HG03558 (cell line): ENCODE results near the gene WWOX.

ENCODE experiments used
- ATAC-seq: cut with Tn5 transposase; IDR thresholded peaks from one replicate; pipeline ENCODE4 v1.9.1; 2021; ENCODE audit warnings: moderate number of reproducible peaks; ENCODE audit not compliant: unreplicated experiment; ENCODE audit errors: extremely low read depth

WWOX gene

GRCh38 chr16:79069633-79070032 is 970.2 kb downstream of the WWOX start:
- no peak for ATAC-seq

DNA sequence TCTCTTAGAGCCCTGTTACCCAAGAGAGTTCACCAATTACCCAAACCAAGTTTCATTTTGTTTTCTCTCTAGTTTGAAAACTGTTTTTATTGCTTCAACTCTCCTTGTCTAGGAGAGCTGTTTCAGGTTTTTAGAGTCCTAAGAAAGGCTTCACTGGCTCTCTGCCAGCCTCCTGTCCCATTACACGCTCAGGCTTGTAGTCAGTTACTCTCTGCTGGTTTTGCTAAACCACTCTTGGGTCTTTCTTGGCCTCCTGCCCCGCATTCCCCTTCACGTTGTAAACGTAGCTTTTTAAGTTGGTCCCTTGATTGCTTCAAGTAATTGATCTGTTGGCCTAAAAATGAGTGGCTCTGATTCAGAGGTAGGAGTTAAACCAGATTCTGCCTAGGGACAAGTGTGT is 972.0 kb downstream of the WWOX start:
- ATAC-seq, result no peak

DNA sequence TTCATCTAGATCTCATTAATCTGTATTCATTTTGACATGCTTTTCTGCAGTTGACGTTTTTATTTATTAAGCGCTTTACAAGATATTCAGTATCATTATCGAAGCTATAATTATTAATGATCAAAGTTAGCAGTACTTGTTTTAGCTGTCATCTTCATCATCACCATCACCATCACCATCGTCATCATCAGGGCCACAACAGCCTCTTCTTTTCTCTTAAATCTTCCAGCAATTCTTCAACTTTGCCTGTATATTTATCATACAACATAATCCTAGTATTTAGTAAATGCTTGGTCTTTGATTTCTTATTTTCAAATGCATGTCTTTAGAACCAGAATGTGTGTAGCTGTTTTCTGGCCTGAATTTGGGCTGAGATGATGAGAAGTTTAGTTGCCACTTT is 973.1 kb downstream of the WWOX start:
- no peak for ATAC-seq

DNA sequence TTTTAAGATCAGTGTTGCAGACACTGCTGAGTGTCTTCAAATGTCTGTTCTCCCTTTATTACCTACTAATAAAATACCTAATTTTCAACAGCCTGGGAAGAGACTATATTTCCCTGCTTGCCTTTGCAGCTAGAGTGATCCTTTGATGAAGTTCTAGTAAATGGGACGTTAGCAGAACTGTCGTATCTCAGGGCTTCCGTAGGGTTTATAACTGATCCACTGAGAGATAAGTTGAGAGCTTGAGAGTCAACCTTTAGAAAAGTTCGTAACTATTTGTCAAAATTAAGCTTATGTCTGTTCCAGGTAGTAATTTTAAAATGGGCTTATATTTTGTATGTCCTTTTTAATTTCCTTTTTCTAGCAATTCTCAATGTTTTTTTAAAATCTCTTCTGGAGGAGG is 974.1 kb downstream of the WWOX start:
- no peak for ATAC-seq

DNA sequence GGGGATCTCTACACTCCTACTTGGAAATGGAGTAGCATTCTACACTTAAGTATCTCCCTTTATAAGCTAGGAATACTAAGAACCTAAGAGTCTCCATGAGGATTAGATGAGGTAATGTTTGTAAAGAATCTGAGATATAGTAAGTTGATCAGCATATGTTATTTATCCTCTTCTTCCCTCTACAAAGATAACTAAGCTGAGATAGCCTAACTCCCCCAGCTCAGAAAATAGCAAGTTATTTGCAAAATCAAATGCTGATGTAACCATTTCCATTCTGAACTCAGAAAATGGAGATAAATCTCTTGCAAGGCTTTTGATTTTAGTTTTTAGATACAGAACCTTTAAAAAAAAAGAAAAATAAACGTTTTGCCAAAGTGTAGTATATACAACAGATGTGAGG is 975.1 kb downstream of the WWOX start:
- no peak for ATAC-seq

- ATAC-seq, result no peak
Observed at GRCh38 chr16:79074951-79075350, 975.5 kb downstream of the WWOX start.

- ATAC-seq, result no peak
Observed at GRCh38 chr16:79076047-79076767, 976.8 kb downstream of the WWOX start.

GRCh38 chr16:79077346-79077745 is 977.9 kb downstream of the WWOX start:
- ATAC-seq, result no peak

DNA sequence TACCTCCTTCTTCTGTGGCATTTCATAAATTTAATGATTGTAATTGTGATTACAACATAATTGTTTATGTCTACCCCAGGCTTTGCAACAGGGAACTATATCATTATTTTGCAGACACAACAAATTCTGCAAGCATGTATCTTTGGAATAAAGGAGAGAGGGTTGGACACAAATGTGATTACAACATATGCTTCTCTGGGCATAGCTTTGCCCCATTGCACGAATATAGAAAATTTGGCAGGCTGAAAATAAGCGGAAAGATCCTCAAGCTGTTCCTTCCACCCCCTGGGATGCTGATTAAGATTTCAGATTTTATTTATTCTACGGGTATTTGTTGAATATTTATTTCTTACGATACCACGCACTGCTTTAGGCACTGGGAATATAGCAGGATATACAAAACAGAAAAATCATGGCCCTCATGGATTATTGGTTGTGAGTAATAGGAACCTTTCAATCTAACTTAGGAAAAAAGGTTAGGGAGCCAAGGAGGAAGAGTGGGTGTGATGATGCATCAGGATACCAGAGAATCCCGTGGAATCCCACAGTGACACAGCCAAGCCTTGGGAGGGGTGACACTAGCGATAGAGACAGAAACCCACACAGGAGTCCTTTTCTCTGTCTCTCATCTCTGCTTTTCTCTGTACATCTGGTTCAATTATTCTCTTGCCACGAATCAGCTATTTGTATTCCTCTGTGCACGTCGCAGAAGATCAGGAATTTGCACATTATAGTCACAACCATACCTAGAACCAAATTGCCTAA is 980.4 kb downstream of the WWOX start:
- no peak for ATAC-seq

DNA sequence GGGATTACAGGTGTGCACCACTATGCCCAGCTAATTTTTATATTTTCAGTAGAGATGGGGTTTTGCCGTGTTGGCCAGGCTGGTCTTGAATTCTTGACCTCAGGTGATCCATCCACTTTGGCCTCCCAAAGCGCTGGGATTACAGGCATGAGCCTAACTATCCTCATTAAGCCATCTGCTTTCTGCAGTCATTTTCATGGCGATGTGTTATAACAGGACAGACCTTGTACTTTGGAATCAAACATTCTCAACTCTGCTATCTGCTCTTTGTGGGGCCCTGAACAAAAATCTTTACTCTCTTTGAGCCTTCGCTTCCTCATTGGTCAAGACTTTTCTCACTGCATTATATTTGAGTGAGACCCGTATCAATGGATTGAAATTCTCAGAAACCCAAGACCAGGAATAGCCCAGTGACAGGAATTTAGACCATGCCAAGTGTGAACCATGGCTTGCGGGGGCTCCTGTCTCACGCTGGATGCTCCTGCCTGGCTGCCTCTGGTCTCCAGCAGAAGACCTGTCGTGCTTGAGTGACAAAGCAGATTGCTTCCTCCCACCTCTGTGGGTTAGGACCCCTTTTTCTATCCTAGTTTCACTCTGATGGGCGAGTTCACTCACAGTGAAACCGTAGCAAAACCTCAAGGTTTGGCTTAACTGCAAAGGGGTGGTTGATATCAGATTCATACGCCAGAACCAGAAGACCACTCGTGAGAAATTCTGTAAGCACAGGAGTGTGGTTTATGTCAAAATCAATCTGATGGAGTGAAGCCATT is 982.0 kb downstream of the WWOX start:
- no peak for ATAC-seq

DNA sequence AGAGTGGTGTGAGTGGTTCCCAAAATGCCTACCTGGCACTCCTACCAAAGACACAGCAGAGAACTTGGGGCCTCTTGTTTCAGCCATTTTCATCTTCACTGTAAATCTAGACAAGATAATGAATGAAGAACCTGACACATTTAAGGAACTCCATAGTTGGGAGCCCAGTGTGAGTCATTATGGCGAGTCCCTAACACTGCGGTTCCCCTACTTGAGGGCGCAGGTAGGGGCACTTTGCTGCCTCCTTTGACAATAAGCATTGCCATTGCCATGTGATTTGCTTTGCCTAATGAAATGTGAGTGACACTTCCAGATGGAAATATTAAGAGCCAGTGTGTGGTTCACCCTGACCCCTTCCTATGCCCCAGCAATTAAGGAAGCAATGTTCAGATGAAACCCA is 983.5 kb downstream of the WWOX start:
- no peak for ATAC-seq

DNA sequence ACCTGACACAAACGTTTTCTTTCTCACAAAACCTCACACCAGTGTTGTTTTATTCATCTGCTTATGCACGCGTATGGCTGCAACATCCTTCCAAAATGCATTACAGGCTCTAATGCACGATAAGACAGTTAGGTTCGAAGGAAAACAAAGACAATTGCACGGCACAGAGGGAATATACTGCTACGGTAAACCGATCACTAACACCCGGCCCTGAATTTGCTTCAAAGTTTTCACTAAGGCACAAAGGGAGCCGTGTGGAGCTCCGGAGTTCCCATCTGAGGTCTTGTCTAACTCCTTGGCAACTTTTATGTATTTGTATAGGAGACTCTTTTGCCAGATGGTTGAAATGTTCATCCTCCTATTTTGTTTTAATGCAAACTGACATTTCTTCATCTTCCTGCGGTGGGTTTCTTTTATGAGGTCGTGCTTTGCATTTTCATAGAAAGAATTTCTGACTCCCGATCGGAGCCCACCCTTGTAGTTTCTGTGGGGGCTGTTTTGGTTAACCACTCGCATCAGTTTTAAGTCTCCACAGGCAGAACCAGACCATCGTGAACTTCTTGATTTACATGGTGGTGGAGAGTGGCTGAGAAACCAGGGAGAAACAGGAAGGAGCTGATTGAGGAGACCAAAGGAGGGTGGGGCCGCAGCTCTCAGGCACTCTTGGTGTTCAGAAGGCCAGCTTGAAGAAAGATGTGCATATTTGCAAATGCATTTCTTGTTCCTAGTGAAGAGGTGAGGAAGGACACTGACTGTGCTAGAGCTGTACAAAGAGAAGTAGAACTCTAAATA is 984.2 kb downstream of the WWOX start:
- no peak for ATAC-seq

DNA sequence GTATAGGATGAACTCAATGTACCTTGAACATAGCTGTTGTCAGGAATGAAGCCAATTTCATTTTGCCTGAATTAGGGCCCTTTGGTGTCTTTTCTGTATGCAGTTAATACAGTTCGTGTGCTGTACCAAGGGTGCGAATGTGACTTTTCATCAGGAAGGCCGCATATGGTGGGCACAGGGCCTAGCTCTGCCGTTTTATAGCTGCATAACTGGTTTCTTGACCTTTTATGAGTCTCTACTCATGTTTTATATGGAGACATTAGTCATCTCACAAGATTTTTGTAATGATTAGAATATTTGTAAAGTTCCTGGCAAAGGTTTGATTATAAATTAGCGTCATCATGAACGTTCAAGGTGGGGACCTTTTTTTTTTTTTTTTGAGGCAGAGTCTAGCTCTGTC is 989.5 kb downstream of the WWOX start:
- no peak for ATAC-seq

DNA sequence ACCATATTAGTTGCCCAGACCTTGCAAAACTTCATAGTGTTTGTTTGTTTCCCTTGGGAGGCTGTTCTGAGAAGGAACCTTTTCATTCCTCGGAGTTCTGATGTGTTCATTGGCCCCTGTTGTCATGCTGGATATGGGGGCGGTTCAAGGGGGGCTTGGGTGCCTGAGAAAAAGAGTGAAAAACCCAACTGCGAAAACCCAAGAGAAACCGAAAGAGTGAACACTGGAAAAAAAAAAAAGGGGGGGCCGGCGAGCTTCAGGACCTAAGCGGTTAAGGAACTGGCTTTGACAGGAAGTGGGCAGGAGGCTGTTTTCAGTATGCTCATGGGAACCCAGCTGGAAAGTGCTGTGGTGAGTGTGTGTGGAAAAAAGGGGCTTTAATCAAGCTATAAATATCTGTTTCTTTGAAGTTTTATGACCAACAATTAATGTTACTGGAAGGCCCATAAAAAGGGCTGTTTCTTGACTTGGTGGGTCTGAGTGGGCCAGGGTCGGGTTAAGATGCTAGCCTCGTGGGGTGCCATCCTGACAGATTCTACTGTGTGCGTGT is 990.4 kb downstream of the WWOX start:
- ATAC-seq, result no peak

DNA sequence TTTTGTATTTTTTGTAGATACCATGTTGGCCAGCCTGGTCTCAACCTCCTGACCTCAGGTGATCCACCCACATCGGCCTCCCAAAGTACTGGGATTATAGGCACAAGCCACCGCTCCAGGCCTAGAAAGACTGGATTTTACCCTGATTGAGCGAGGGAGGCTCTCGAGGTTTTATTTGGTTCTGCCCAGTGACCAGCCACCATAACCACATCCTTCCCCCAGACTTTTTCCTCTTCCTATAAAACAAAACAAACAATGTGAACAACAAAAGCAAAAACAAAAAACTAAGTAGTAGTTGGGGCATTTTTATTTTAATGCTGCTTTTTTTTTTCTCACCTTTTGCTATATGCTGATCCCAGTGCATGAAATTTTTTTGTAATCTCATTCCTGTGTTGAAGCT is 991.5 kb downstream of the WWOX start:
- no peak for ATAC-seq

DNA sequence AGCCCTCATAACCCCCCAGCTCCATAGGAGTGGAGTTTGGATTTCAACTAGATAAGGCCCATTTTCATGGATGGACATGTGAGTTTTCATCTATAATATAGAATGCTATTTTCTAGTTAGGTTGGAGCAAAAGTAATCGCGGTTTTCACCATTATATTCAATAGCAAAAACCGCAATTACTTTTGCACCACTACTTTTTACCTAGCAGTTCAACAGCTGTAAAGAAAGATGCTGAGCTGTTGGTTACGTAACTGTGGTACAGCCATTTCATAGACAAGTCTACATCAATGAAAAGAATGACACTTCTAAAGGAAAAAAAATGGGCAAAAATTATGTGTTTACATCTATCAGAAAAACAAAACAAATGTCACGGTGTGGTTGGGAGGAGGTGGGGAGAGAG is 993.4 kb downstream of the WWOX start:
- no peak for ATAC-seq

GRCh38 chr16:79093554-79093967 is 994.1 kb downstream of the WWOX start:
- ATAC-seq, result no peak

DNA sequence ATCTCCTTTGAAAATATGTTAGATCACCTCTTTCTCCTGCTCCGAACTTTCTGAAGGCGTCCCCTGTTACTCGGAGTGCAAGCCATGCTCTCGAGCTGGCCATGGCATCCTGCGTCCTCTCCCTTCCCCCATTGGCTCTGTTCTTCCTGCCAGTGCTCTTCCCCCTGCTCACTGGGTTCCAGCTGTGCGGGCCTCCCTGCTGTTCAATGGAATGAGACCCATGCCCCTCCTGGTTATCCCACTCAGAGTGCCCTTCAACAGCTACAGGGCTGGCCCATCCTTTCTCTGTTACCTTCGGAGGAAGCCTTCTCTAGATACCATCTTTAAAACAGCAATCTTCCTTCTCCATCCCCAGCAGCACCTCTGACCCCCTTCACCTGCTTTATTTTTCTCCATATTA is 996.8 kb downstream of the WWOX start:
- no peak for ATAC-seq

- ATAC-seq, result no peak
Observed at GRCh38 chr16:79097166-79097565, 997.7 kb downstream of the WWOX start.

GRCh38 chr16:79097771-79098170 is 998.3 kb downstream of the WWOX start:
- ATAC-seq, result no peak
